OCI-LY3 (cell line): ENCODE data around the gene MED27.

Experiments
- H2AFZ ChIP-seq: fragments of 200-600, 300-600 bp; shearing (Covaris generic); 2 replicates; pipeline ENCODE4 v1.6.0; 2014; ENCODE audit warnings: antibody characterized with exemption, low read depth, low read length
- H3K27ac ChIP-seq: fragments of 200-600, 300-600 bp; sonication (generic); 2 replicates; pipeline ENCODE4 v1.5.1; 2014; ENCODE audit warnings: mild to moderate bottlenecking, low read length, moderate library complexity, mixed read lengths
- H3K27me3 ChIP-seq: fragments of 200-600, 300-600 bp; sonication (generic); 2 replicates; pipeline ENCODE4 v1.6.1; 2014; ENCODE audit warnings: low read depth, low read length, mixed read lengths
- H3K36me3 ChIP-seq: fragments of 200-600, 300-600 bp; sonication (generic); replicated peaks from 2 replicates; pipeline ENCODE3; 2014; ENCODE audit warnings: low read depth, low read length, mixed read lengths
- H3K4me1 ChIP-seq: fragments of 300-600, 200-600 bp; sonication (generic); 2 replicates; pipeline ENCODE4 v1.6.1; 2014; ENCODE audit warnings: low read length, mixed read lengths
- H3K4me2 ChIP-seq: fragments of 200-600, 300-600 bp; sonication (generic); 2 replicates; pipeline ENCODE4 v1.6.1; 2014; ENCODE audit warnings: low read length, mixed read lengths
- H3K4me3 ChIP-seq: fragments of 300-600, 200-600 bp; sonication (generic); 2 replicates; pipeline ENCODE4 v1.5.1; 2014; ENCODE audit warnings: antibody characterized with exemption, mild to moderate bottlenecking, low read length, moderate library complexity
- H3K79me2 ChIP-seq: fragments of 300-600, 200-600 bp; shearing (Covaris generic); 2 replicates; pipeline ENCODE4 v1.6.1; 2014; ENCODE audit warnings: mild to moderate bottlenecking, low read length, mixed read lengths
- H3K9ac ChIP-seq: fragments of 300-600, 200-600 bp; shearing (Covaris generic); 2 replicates; pipeline ENCODE4 v1.6.0; 2014; ENCODE audit warnings: mild to moderate bottlenecking, low read length, moderate library complexity
- H3K9me3 ChIP-seq: fragments of 200-600, 300-600 bp; shearing (Covaris generic); 2 replicates; pipeline ENCODE4 v1.6.1; 2014; ENCODE audit warnings: low read length, mixed read lengths; ENCODE audit not compliant: insufficient read depth
- H4K20me1 ChIP-seq: fragments of 200-600, 300-600 bp; sonication (generic); 2 replicates; pipeline ENCODE4 v1.6.1; 2016; ENCODE audit warnings: low read length, mixed read lengths; ENCODE audit not compliant: insufficient read depth
- CTCF ChIP-seq: fragments of 200-600, 300-600 bp; sonication (generic); IDR thresholded peaks from 2 replicates; pipeline ENCODE4 v1.5.1; 2014; ENCODE audit warnings: antibody characterized with exemption, low read length, low read depth
- EZH2phosphoT487 ChIP-seq: fragments of 200-600 bp; shearing (Covaris generic); IDR thresholded peaks from 2 replicates; pipeline ENCODE4 v1.6.1; 2018; ENCODE audit warnings: antibody characterized with exemption, mixed run types, low read depth

MED27 gene

DNA sequence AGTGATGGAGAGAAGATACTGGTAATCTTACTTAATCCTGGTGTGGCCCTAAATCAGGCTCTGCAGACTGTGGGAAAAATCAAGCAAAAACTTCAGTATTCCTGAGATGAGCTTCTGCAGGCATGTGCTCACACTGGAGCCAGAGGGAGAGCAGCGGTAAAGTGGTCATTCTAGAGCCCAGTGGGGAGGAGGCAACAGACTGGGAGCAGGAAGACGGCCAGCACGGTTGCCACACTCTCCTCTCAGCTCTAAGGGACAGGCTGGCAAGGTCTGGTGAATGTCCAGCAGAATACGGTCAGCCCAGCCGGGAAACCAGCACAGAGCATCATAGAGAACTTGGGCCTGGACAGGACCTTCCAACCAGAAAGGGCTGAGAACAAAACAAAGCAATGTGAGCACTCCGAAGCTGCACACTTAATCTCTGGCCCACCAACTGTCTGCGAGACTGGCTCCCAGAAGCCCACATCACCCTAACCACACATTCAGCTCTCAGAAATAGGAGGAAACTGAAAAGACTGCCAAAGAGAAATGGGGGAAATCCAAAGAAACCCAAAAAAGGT lies 30.3 kb downstream of the MED27 start:
- H4K20me1 ChIP-seq: peaks cover 37% of the 10 kb centered on the region
- H2AFZ ChIP-seq: no peak overlapping the region
- no peaks in the 10 kb centered on the region for H3K4me1 ChIP-seq
- TF ChIP-seq CTCF (no peak), EZH2phosphoT487 (no peak)
- H3K9me3 ChIP-seq: no peaks in the 10 kb centered on the region
- no peaks in the 10 kb centered on the region for H3K27me3 ChIP-seq
- peaks cover 37% of the 10 kb centered on the region for H3K79me2 ChIP-seq
- no peak overlapping the region for H3K4me3 ChIP-seq
- no peaks in the 10 kb centered on the region for H3K36me3 ChIP-seq
- H3K27ac ChIP-seq: no peak overlapping the region
- H3K4me2 ChIP-seq: no peak overlapping the region
- no peak overlapping the region for H3K9ac ChIP-seq

- peaks cover 33% of the 10 kb centered on the region for H3K79me2 ChIP-seq
- H3K36me3 ChIP-seq: no peaks in the 10 kb centered on the region
- no peaks in the 10 kb centered on the region for H3K27me3 ChIP-seq
- TF ChIP-seq EZH2phosphoT487: no peak
- no peak for TF ChIP-seq CTCF
- peaks cover 41% of the 10 kb centered on the region for H4K20me1 ChIP-seq
- no peak overlapping the region for H3K9ac ChIP-seq
- H2AFZ ChIP-seq: no peak overlapping the region
- 0 out of 2 replicates have a peak, but pooled peaks cover under 1% of the 10 kb centered on the region for H3K4me1 ChIP-seq
- no peak overlapping the region for H3K27ac ChIP-seq
- no peaks in the 10 kb centered on the region for H3K9me3 ChIP-seq
- H3K4me3 ChIP-seq: no peak overlapping the region
- no peak overlapping the region for H3K4me2 ChIP-seq
These were observed 31.5 kb downstream of the MED27 start for GRCh38 chr9:132048201-132048600.

GRCh38 chr9:132046456-132046855 lies 33.2 kb downstream of the MED27 start:
- no peak overlapping the region for H3K9ac ChIP-seq
- no peaks in the 10 kb centered on the region for H3K36me3 ChIP-seq
- H3K27me3 ChIP-seq: no peaks in the 10 kb centered on the region
- H3K79me2 ChIP-seq: peaks cover 32% of the 10 kb centered on the region
- H3K4me1 ChIP-seq: peaks cover 11% of the 10 kb centered on the region
- H4K20me1 ChIP-seq: peaks cover 39% of the 10 kb centered on the region
- H3K9me3 ChIP-seq: no peaks in the 10 kb centered on the region
- TF ChIP-seq CTCF: no peak
- no peak for TF ChIP-seq EZH2phosphoT487
- no peak overlapping the region for H3K4me3 ChIP-seq
- H3K4me2 ChIP-seq: no peak overlapping the region
- no peak overlapping the region for H3K27ac ChIP-seq
- no peak overlapping the region for H2AFZ ChIP-seq

DNA sequence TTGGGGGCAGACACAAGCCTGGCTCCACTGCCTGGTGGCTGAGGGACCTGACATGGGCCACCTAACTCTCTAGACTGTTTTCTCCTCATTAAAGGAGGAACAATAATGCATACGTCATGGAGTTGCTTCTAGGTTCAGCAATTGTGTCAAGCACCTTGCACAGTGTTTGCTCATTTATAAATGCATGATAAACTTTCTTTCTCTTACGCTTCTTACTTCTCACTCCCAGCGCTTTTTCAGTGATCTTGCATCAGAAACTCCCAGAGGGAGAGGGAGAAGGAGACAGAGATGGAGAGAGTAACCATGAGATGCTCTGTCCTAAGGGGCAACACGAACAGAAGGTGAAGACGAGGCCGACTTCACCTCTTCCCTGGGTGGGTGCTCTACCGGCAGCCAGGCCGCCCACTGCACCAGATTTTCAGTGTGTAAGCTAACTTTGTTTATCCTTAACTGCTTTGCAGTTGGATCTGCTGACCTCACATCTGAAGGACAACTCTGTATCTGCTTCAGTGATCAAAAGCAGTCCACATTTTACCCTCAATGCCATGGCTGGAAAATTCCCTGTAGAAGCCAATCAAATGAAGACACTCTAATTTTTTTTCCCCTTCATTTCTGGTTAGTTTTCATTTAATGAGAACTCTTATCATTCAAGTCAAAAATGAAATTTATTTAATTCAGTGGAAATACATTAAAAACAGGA lies 35.3 kb downstream of the MED27 start:
- Histone ChIP-seq H3K9me3 (no peaks in the 10 kb centered on the region), H3K79me2 (peaks cover 40% of the 10 kb centered on the region), H3K36me3 (no peaks in the 10 kb centered on the region), H3K27me3 (no peaks in the 10 kb centered on the region), H2AFZ (no peak overlapping the region), H3K4me1 (peaks cover 11% of the 10 kb centered on the region), H3K27ac (no peak overlapping the region), H3K4me3 (no peak overlapping the region), H3K4me2 (no peak overlapping the region), H4K20me1 (peaks cover 38% of the 10 kb centered on the region), H3K9ac (no peak overlapping the region)
- TF ChIP-seq CTCF (no peak), EZH2phosphoT487 (no peak)
